ENCODE measurements around the gene CFAP410. TPM values are rescaled to one million over a fixed set of nuclear protein-coding genes. Genes with fewer than 3 reads are reported as not detected.

CFAP410 gene
- total RNA-seq, 1 donor from 2014 or later = 23.4 TPM

GRCh38 chr21:44381874-44382273 is 42.7 kb upstream of the CFAP410 start:
- DNase-seq (ENCODE audit: extremely low spot score, unreplicated experiment) = no peak
- no peaks in the 10 kb centered on the region for H3K36me3 Mint-ChIP-seq (ENCODE audit: unreplicated experiment)
- no peak overlapping the region for H3K4me3 Mint-ChIP-seq (ENCODE audit: unreplicated experiment)
- no peak overlapping the region for H3K27ac Mint-ChIP-seq (ENCODE audit: unreplicated experiment)
- no peak for TF ChIP-seq CTCF (IDR thresholded peaks at IDR 0.05)
- H3K9me3 Mint-ChIP-seq (ENCODE audit: unreplicated experiment) = peaks cover 27% of the 10 kb centered on the region
- H3K27me3 Mint-ChIP-seq (ENCODE audit: unreplicated experiment) = peaks cover 3% of the 10 kb centered on the region
- no peaks in the 10 kb centered on the region for H3K4me1 Mint-ChIP-seq (ENCODE audit: unreplicated experiment)

- TF ChIP-seq CTCF (IDR thresholded peaks at IDR 0.05) = no peak
- peaks cover 22% of the 10 kb centered on the region for H3K9me3 Mint-ChIP-seq (ENCODE audit: unreplicated experiment)
- H3K4me3 Mint-ChIP-seq (ENCODE audit: unreplicated experiment) = no peak overlapping the region
- no peak for DNase-seq (ENCODE audit: extremely low spot score, unreplicated experiment)
- no peaks in the 10 kb centered on the region for H3K4me1 Mint-ChIP-seq (ENCODE audit: unreplicated experiment)
- H3K27me3 Mint-ChIP-seq (ENCODE audit: unreplicated experiment) = peaks cover 3% of the 10 kb centered on the region
- H3K27ac Mint-ChIP-seq (ENCODE audit: unreplicated experiment) = no peak overlapping the region
- no peaks in the 10 kb centered on the region for H3K36me3 Mint-ChIP-seq (ENCODE audit: unreplicated experiment)
Measured at GRCh38 chr21:44380876-44381275, 41.7 kb upstream of the CFAP410 start.

- H3K4me1 Mint-ChIP-seq (ENCODE audit: unreplicated experiment) = no peaks in the 10 kb centered on the region
- no peak overlapping the region for H3K4me3 Mint-ChIP-seq (ENCODE audit: unreplicated experiment)
- H3K36me3 Mint-ChIP-seq (ENCODE audit: unreplicated experiment) = no peaks in the 10 kb centered on the region
- TF ChIP-seq CTCF (IDR thresholded peaks at IDR 0.05) = no peak
- no peak for DNase-seq (ENCODE audit: extremely low spot score, unreplicated experiment)
- peaks cover 18% of the 10 kb centered on the region for H3K9me3 Mint-ChIP-seq (ENCODE audit: unreplicated experiment)
- peaks cover 3% of the 10 kb centered on the region for H3K27me3 Mint-ChIP-seq (ENCODE audit: unreplicated experiment)
- H3K27ac Mint-ChIP-seq (ENCODE audit: unreplicated experiment) = no peak overlapping the region
Measured at GRCh38 chr21:44379991-44380865, 41.0 kb upstream of the CFAP410 start.

- Mint-ChIP-seq H3K4me1 (ENCODE audit: unreplicated experiment) (no peaks in the 10 kb centered on the region), H3K27me3 (ENCODE audit: unreplicated experiment) (peaks cover 3% of the 10 kb centered on the region), H3K36me3 (ENCODE audit: unreplicated experiment) (no peaks in the 10 kb centered on the region), H3K27ac (ENCODE audit: unreplicated experiment) (no peak overlapping the region), H3K9me3 (ENCODE audit: unreplicated experiment) (peaks cover 10% of the 10 kb centered on the region), H3K4me3 (ENCODE audit: unreplicated experiment) (no peak overlapping the region)
- no peak for DNase-seq (ENCODE audit: extremely low spot score, unreplicated experiment)
- no peak for TF ChIP-seq CTCF (IDR thresholded peaks at IDR 0.05)
Measured at GRCh38 chr21:44379515-44379848, 40.3 kb upstream of the CFAP410 start.

- H3K27ac Mint-ChIP-seq (ENCODE audit: unreplicated experiment) = no peak overlapping the region
- no peak for TF ChIP-seq CTCF (IDR thresholded peaks at IDR 0.05)
Measured at GRCh38 chr21:44378646-44379514, 39.7 kb upstream of the CFAP410 start.

More at GRCh38 chr21:44378646-44379514, 39.7 kb upstream of the CFAP410 start:
- H3K27me3 Mint-ChIP-seq (ENCODE audit: unreplicated experiment) = peaks cover 3% of the 10 kb centered on the region
- no peaks in the 10 kb centered on the region for H3K36me3 Mint-ChIP-seq (ENCODE audit: unreplicated experiment)
- no peak overlapping the region for H3K4me3 Mint-ChIP-seq (ENCODE audit: unreplicated experiment)
- DNase-seq (ENCODE audit: extremely low spot score, unreplicated experiment) = no peak
- H3K9me3 Mint-ChIP-seq (ENCODE audit: unreplicated experiment) = peaks cover 5% of the 10 kb centered on the region
- H3K4me1 Mint-ChIP-seq (ENCODE audit: unreplicated experiment) = no peaks in the 10 kb centered on the region
